ENCODE measurements around the gene PRRT1. TPM values are rescaled to one million over a fixed set of nuclear protein-coding genes. Genes with fewer than 3 reads are reported as not detected.

Gene PRRT1
- total RNA-seq, 1 donor from 2014 or later: 2.7 TPM

- Mint-ChIP-seq H3K36me3 (peaks cover 26% of the 10 kb centered on the region), H3K27me3 (no peaks in the 10 kb centered on the region), H3K27ac (no peak overlapping the region), H3K4me1 (ENCODE audit: unreplicated experiment) (peaks cover 28% of the 10 kb centered on the region), H3K4me3 (no peak overlapping the region), H3K9me3 (no peaks in the 10 kb centered on the region)
- TF ChIP-seq CTCF (conservative IDR thresholded peaks at IDR 0.05): no peak
- no peak for DNase-seq (ENCODE audit: extremely low spot score, unreplicated experiment)
Observed at GRCh38 chr6:32171234-32171633, 19.5 kb upstream of the PRRT1 start.

GRCh38 chr6:32170294-32170693, 18.6 kb upstream of the PRRT1 start:
- H3K36me3 Mint-ChIP-seq: peaks cover 31% of the 10 kb centered on the region
- peaks cover 28% of the 10 kb centered on the region for H3K4me1 Mint-ChIP-seq (ENCODE audit: unreplicated experiment)
- H3K27ac Mint-ChIP-seq: no peak overlapping the region
- TF ChIP-seq CTCF (conservative IDR thresholded peaks at IDR 0.05): no peak
- no peaks in the 10 kb centered on the region for H3K27me3 Mint-ChIP-seq
- no peak for DNase-seq (ENCODE audit: extremely low spot score, unreplicated experiment)
- H3K9me3 Mint-ChIP-seq: no peaks in the 10 kb centered on the region
- no peak overlapping the region for H3K4me3 Mint-ChIP-seq

- peaks cover 23% of the 10 kb centered on the region for H3K4me1 Mint-ChIP-seq (ENCODE audit: unreplicated experiment)
Observed at GRCh38 chr6:32168807-32169591, 17.3 kb upstream of the PRRT1 start.

GRCh38 chr6:32168350-32168749, 16.6 kb upstream of the PRRT1 start:
- peaks cover 34% of the 10 kb centered on the region for H3K36me3 Mint-ChIP-seq
- no peak overlapping the region for H3K4me3 Mint-ChIP-seq
- H3K27ac Mint-ChIP-seq: peak overlapping the region; percentile 86
- peaks cover 16% of the 10 kb centered on the region for H3K4me1 Mint-ChIP-seq (ENCODE audit: unreplicated experiment)
- H3K27me3 Mint-ChIP-seq: no peaks in the 10 kb centered on the region
- H3K9me3 Mint-ChIP-seq: no peaks in the 10 kb centered on the region
- TF ChIP-seq CTCF (conservative IDR thresholded peaks at IDR 0.05): no peak
- DNase-seq (ENCODE audit: extremely low spot score, unreplicated experiment): no peak

More at GRCh38 chr6:32168807-32169591, 17.3 kb upstream of the PRRT1 start:
- Mint-ChIP-seq H3K27ac (peak overlapping the region; percentile 61), H3K27me3 (no peaks in the 10 kb centered on the region), H3K36me3 (peaks cover 34% of the 10 kb centered on the region), H3K9me3 (no peaks in the 10 kb centered on the region), H3K4me3 (no peak overlapping the region)
- TF ChIP-seq CTCF (conservative IDR thresholded peaks at IDR 0.05): no peak
- no peak for DNase-seq (ENCODE audit: extremely low spot score, unreplicated experiment)

- DNase-seq (ENCODE audit: extremely low spot score, unreplicated experiment): no peak
- peaks cover 34% of the 10 kb centered on the region for H3K36me3 Mint-ChIP-seq
- H3K9me3 Mint-ChIP-seq: no peaks in the 10 kb centered on the region
- peak overlapping the region; percentile 41 for H3K4me3 Mint-ChIP-seq
- no peak for TF ChIP-seq CTCF (conservative IDR thresholded peaks at IDR 0.05)
- H3K27ac Mint-ChIP-seq: peak overlapping the region; percentile 86
- peaks cover 12% of the 10 kb centered on the region for H3K4me1 Mint-ChIP-seq (ENCODE audit: unreplicated experiment)
- H3K27me3 Mint-ChIP-seq: no peaks in the 10 kb centered on the region
Observed at GRCh38 chr6:32167761-32168262, 16.1 kb upstream of the PRRT1 start.
